Stimulated activated effector memory CD8-positive, alpha-beta T cell treated with anti-CD3 and anti-CD28 coated beads, Interleukin-12 subunit alpha, Interleukin-12 subunit beta, amount 100 ng/mL, for 72 hours (primary cell): ENCODE measurements around the gene RNF213.
A peak's percentile ranks its signal among the peaks of the same experiment; 100 is the strongest.

Experiments used
- ATAC-seq: fragments of 150-1000 bp; cut with Tn5 transposase; 2 replicates; pipeline ENCODE4 v1.10.0; 2021
- DNase-seq, 2 donors: peaks; one replicate each; pipeline ENCODE4 v3.0.0; 2021 to 2022; ENCODE audit warnings: low spot score in 2 of 2
- H3K27ac Mint-ChIP-seq: one replicate; pipeline ENCODE4 v1.8.0; 2022; ENCODE audit warnings: mild to moderate bottlenecking, mixed read lengths
- H3K36me3 Mint-ChIP-seq: one replicate; pipeline ENCODE4 v1.8.0; 2022; ENCODE audit warnings: mild to moderate bottlenecking, mixed read lengths
- H3K4me1 Mint-ChIP-seq: one replicate; pipeline ENCODE4 v1.8.0; 2022; ENCODE audit warnings: mixed read lengths
- H3K4me3 Mint-ChIP-seq: one replicate; pipeline ENCODE4 v1.8.0; 2022; ENCODE audit warnings: mild to moderate bottlenecking, mixed read lengths
- H3K9me3 Mint-ChIP-seq: one replicate; pipeline ENCODE4 v1.8.0; 2022; ENCODE audit warnings: mixed read lengths

RNF213 gene

DNA sequence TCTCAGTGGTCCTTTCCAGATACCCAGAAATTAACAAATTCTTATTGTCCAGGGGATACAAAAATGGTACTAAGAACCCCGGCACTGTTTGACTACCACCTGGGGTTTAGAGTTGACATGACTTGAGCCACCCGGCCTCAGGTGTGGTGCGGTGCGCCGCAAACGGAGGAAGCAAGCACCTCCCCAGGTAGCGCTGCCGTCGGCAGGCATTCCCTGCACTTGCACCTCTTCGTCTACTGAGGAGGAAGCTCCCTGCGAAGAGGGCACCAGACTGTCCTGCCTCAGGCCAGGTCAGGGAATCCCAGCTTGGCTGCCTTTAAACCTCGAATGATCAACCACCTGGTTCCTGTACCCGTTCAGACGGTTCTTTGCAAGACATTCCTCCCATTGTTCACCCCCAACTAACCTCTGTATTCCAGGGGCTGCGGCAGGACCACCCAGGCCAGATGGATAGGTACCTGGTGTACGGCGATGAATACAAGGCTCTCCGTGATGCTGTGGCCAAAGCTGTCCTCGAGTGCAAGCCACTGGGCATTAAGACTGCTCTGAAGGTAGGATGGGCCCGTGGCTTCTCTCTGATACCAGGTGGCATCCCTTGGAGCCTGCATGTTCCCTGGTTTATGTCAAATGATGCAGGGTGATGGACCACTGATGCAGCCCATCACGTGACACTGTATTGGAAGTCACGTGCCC is 113.5 kb downstream of the RNF213 start:
- ATAC-seq (no peak), DNase-seq (no peak)
- Mint-ChIP-seq H3K4me1 (no peaks in the 10 kb centered on the region), H3K27ac (peak overlapping the region; percentile 56), H3K4me3 (no peak overlapping the region), H3K9me3 (no peaks in the 10 kb centered on the region), H3K36me3 (peaks cover 100% of the 10 kb centered on the region)

DNA sequence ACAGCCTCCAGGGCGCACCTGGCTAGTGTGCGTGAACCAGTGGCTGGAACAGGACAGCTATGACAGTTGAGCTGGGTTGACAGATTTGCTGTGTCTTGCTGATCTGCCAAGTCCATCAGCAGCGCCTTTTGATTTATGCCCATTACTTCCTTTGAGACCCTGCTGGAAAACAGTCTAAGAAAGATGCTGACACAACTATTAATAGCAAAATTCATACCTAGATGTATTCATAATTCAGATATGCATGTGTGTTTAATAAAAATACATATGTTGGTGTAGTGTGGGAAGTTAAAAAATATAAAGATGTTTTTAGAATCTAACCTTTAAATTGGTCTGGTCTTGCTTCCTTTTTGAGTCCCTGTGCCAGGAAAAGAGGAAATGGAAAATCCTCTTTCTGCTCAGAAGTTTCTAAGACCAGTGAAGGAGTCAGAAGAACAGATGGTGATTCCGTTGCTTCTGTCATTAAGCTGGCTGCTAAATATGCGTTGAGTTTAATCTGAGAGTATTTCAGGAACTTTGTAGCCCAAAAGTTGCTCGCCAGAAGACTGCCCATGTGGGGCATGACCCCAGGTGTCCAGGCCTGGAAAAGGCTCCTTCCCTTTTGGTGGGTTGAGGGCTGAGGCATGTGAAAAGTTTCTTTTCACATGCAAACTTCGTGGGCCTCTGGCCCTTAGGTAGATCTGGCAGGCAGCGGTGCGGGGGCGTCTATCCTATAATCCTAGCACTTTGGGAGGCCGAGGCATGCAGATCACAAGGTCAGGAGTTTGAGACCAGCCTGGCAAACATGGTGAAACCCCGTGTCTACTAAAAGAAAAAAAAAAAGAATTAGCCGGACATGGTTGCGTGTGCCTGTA is 114.3 kb downstream of the RNF213 start:
- Mint-ChIP-seq H3K36me3 (peaks cover 100% of the 10 kb centered on the region), H3K4me1 (no peaks in the 10 kb centered on the region), H3K27ac (peak overlapping the region; percentile 56), H3K9me3 (no peaks in the 10 kb centered on the region), H3K4me3 (no peak overlapping the region)
- no peak for DNase-seq
- ATAC-seq, result no peak

DNA sequence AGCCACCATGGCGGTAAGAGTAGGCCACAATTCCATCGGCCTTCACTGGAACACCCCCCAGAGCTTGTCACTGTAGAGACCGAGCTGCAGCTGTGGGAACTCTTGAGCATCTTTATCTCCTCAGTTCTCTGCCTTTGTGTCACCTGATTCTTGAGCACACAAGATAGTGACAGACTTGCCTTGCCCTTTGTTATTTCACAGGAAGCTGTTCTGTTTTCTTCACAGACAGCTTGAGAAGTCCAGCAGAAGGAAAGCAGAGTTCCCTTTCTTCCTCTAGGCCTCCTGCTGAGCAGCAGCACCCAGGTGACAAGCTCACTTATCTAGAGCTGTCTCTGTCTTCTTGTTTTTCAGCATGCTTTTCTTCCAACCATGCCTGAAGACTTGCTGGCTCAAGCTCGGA is 115.9 kb downstream of the RNF213 start:
- Mint-ChIP-seq H3K9me3 (no peaks in the 10 kb centered on the region), H3K4me1 (no peaks in the 10 kb centered on the region), H3K4me3 (no peak overlapping the region), H3K36me3 (peaks cover 100% of the 10 kb centered on the region), H3K27ac (peak overlapping the region; percentile 56)
- no peak for ATAC-seq
- DNase-seq, result no peak

DNA sequence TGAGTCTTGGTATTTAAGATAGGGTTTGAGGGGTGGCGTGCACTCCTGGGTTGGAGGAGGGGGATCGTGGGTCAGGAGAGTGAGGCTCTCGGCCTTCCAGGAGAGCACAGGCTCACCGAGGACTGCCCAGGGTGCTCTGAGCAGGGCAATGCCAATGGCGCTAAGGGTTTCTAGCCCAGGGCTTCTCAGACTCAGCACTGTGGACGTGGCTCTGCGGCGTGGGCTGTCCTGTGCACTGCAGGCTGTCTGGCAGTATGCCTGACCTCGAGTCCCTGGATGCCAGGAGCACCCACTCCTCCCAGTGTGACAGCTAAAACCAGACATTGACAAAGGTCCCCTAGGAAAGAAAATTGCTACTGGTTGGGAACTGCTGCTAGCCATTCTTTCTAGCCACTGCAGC is 117.1 kb downstream of the RNF213 start:
- Mint-ChIP-seq H3K27ac (peak overlapping the region; percentile 41), H3K9me3 (no peaks in the 10 kb centered on the region), H3K4me1 (no peaks in the 10 kb centered on the region), H3K4me3 (no peak overlapping the region), H3K36me3 (peaks cover 100% of the 10 kb centered on the region)
- ATAC-seq, result no peak
- DNase-seq, result no peak

DNA sequence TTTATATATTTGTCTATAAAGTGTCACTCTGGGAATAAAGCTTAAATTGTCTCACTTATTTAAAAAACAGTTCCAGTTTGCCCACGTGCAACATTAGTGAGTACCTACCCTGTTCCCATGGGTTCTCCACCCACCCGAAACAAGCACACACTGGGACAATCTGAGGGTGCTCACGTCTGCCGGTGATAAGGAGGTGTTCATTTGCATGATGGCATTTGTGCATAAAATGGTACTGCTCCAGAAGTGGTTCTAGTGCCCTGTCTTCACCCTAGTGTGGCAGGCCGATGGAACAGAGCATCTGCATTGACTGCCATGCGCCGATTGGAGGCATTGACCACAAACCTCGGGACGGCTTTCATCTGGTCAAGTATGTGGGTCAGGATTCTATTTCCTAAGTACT is 118.7 kb downstream of the RNF213 start:
- peak overlapping the region; percentile 41 for H3K27ac Mint-ChIP-seq
- ATAC-seq, result no peak

DNA sequence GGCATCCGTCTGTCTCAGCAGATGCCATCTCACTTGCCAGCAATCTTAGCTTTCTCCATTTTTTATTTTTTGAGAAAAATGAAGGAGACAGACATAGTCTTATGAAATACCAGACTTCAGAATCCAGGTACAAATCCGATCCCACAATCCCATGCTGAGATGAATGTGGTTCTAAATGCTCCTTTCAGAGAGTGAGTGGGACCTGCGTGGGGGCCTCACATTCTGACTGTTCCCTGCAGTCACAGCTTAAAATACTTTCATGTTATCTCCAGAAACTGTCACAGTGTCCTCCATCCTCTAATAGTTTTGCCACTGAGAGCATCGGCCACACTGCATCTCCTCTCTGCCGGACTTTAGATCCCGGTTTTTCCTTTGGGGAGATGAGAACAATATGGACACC is 119.4 kb downstream of the RNF213 start:
- Mint-ChIP-seq H3K36me3 (peaks cover 100% of the 10 kb centered on the region), H3K9me3 (no peaks in the 10 kb centered on the region), H3K27ac (no peak overlapping the region), H3K4me3 (no peak overlapping the region), H3K4me1 (peaks cover 8% of the 10 kb centered on the region)
- ATAC-seq (no peak), DNase-seq (no peak)

More for the DNA sequence above, 118.7 kb downstream of the RNF213 start:
- Mint-ChIP-seq H3K36me3 (peaks cover 100% of the 10 kb centered on the region), H3K9me3 (no peaks in the 10 kb centered on the region), H3K4me3 (no peak overlapping the region), H3K4me1 (peaks cover 8% of the 10 kb centered on the region)
- no peak for DNase-seq

DNA sequence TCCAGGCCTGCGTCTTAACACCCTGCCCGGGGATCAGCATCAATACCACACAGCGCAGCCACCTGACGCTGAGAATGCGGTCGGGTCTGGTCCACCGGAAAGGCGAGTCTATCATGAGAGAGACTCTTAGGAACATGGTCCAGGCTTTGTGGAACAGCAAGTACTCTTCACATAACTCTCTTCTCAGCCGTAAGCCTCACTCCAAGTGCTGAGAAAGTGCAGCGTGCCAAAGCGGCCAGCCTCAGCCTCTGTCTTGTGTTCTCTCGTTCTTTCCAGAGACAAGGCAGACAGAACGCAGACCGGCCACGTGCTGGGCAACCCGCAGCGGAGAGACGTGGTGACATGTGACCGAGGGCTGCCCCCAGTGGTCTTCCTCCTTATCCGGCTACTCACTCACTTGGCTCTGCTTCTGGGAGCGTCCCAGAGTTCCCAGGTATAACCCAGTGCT is 119.9 kb downstream of the RNF213 start:
- Mint-ChIP-seq H3K36me3 (peaks cover 100% of the 10 kb centered on the region), H3K27ac (peak overlapping the region; percentile 26)

DNA sequence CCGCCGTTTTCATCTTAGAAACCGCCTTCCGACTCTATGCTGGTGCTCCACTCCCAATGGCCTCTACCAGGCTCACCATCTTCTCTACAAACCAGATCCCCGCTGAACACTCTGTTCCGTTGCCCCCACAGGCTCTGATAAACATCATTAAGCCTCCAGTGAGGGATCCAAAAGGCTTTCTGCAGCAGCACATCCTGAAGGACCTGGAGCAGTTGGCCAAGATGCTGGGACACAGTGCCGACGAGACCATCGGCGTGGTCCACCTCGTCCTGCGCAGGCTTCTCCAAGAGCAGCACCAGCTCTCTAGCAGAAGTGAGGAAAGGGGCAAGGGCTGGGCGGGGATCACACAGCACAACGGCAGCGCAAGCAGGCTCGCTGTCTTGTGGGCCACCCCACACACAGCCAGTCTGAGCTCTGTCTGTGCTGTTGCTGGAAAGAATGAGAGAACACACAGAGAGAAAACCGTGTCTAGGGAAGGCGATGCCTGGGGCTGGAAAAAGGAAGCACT is 120.8 kb downstream of the RNF213 start:
- Mint-ChIP-seq H3K9me3 (no peaks in the 10 kb centered on the region), H3K4me3 (no peak overlapping the region), H3K36me3 (peaks cover 100% of the 10 kb centered on the region), H3K27ac (peak overlapping the region; percentile 26), H3K4me1 (peaks cover 8% of the 10 kb centered on the region)
- DNase-seq, result no peak
- ATAC-seq, result no peak

More for the DNA sequence above, 119.9 kb downstream of the RNF213 start:
- no peaks in the 10 kb centered on the region for H3K9me3 Mint-ChIP-seq
- H3K4me1 Mint-ChIP-seq, result peaks cover 8% of the 10 kb centered on the region
- ATAC-seq (no peak), DNase-seq (no peak)
- H3K4me3 Mint-ChIP-seq, result no peak overlapping the region

DNA sequence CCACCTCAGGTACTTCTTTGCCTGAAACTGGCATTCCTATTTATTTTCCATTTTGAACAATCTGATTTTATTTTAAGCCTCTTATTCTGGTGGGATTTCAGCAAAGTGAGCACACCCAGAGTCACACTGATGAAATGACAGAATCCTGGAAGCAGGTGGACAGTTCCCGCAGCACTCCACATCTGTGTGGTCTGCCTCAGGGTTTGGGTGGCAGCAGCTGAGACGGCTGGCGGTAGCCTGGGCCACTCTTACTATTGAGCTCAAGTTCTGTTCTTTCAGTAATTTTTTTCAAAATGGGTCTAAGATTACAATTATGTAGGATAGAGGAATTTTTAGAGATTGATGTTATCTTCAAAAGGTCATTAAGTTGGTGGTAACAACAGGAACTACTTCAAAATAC is 121.8 kb downstream of the RNF213 start:
- ATAC-seq (no peak), DNase-seq (no peak)
- Mint-ChIP-seq H3K4me3 (no peak overlapping the region), H3K9me3 (no peaks in the 10 kb centered on the region), H3K27ac (no peak overlapping the region), H3K36me3 (peaks cover 100% of the 10 kb centered on the region), H3K4me1 (peaks cover 8% of the 10 kb centered on the region)

DNA sequence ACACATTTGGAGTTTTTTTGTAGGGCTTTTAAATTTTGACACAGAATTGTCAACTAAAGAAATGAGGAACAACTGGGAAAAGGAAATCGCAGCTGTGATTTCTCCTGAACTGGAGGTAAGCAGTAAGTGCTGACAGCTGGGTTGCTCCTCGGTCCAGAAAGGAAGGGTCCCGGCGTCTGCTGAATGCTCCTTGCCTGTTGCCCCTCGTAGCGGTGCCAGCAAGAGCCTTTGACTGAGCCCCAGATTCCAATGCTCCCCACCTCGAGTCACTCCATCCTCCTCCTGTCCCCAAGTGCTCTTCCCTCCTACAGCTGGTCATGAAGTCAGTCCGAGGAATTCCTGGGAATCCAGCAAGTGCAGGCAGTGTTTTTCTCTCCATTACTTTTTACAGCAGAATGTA is 122.3 kb downstream of the RNF213 start:
- H3K36me3 Mint-ChIP-seq, result peaks cover 100% of the 10 kb centered on the region

DNA sequence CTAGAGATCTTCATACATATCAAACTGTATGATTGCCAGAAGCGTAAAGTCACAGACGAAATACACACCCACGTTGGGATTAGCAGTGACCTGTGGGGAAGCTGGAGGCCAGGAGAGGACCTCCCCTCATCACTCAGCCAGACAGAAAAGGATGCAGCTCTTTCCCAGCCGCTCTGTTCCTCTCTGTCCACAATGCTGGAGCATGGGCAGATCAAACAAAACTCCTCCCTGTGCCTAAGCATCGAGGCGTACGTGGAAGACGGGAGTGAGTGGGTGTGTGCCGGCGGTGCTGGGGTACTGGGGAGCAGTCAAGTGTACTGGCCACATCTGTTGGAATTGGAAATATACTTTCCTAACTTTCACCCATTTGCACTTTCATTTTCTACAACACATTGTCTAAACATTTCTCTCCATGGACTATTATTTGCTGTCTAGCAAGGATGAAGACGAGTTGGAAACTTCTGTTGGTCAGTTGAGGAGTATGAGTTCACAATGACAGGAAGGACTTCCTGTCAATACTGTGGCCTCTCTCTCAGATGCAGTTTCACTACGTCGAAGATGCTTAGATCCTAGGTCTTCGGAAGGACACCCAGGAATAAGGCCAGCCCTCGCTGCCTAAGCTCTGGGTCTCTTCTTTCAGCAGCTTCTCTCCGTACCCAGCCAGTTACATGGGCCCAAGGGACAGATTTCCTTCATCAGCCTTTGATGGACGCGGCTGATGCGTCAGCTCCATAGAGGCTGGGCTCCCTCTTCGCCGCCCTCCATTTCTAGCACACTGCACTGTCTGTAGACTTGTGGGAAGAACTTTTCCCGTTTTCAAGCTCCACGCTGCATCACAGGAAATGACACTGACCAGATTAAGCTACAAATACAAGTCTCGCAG is 123.7 kb downstream of the RNF213 start:
- H3K4me1 Mint-ChIP-seq, result peaks cover 8% of the 10 kb centered on the region
- peaks cover 100% of the 10 kb centered on the region for H3K36me3 Mint-ChIP-seq
- no peak for ATAC-seq
- H3K9me3 Mint-ChIP-seq, result no peaks in the 10 kb centered on the region
- H3K27ac Mint-ChIP-seq, result peak overlapping the region; percentile 90
- DNase-seq, result no peak
- no peak overlapping the region for H3K4me3 Mint-ChIP-seq

More for the DNA sequence above, 122.3 kb downstream of the RNF213 start:
- Mint-ChIP-seq H3K4me3 (no peak overlapping the region), H3K9me3 (no peaks in the 10 kb centered on the region), H3K27ac (peak overlapping the region; percentile 90), H3K4me1 (peaks cover 8% of the 10 kb centered on the region)
- DNase-seq, result no peak
- ATAC-seq, result no peak

DNA sequence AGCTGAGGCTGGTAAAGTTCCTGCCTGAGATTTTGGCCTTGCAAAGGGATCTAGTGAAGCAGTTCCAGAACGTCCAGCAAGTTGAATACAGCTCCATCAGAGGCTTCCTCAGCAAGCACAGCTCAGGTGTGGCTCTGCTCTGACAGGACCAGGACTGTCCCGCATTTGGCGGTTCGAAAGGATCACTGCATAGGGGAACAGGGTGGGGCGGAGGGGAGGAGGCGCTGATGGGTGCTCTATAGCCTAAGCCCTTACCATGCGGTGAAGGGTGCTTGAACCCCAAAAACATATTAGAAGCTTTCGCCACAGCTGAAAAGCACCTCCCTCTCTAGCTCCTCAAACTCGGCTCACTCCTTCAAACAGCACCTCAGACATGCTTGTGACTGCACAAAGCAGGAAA is 124.4 kb downstream of the RNF213 start:
- peaks cover 8% of the 10 kb centered on the region for H3K4me1 Mint-ChIP-seq
- H3K27ac Mint-ChIP-seq, result peak overlapping the region; percentile 90
- no peak for DNase-seq
- H3K36me3 Mint-ChIP-seq, result peaks cover 100% of the 10 kb centered on the region
- no peak for ATAC-seq
- H3K9me3 Mint-ChIP-seq, result no peaks in the 10 kb centered on the region
- H3K4me3 Mint-ChIP-seq, result no peak overlapping the region

DNA sequence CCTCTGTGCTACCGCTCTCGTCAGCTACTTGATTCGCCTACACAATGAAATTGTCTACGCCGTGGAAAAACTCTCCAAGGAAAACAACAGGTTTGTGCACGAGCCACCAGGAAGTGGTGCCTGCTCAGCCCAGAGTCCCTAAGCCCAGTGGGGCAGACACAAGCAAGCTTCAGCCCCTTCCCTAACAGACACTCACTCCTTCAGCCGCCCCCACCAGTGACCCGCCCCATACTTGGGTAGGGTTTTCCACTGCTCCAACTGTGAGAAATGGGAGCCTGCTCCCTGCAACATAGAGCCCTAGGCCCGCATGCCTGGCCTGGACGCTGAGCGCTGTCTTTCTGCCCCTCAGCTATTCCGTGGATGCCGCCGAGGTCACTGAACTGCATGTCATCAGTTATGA is 125.7 kb downstream of the RNF213 start:
- DNase-seq, result no peak
- Mint-ChIP-seq H3K4me1 (peaks cover 8% of the 10 kb centered on the region), H3K9me3 (no peaks in the 10 kb centered on the region), H3K27ac (peak overlapping the region; percentile 60), H3K4me3 (no peak overlapping the region), H3K36me3 (peaks cover 100% of the 10 kb centered on the region)
- no peak for ATAC-seq

DNA sequence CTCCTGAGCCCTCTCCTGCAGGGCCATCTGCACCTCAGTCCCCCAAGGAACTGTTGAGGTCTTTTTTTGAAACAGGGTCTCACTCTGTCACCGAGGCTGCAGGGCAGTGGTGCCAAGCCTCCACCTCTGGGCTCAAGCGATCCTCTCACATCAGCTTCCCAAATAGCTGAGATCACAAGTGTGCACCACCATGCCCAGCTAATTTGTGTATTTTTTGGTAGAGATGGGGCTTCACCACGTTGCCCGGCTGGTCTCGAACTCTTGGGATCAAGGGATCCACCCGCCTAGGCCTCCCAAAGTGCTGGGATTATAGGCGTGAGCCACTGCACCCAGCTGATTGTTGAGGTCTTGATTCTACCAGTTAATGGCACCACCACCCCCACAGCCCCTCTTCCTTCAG is 126.4 kb downstream of the RNF213 start:
- peaks cover 100% of the 10 kb centered on the region for H3K36me3 Mint-ChIP-seq
- H3K9me3 Mint-ChIP-seq, result no peaks in the 10 kb centered on the region
- H3K4me3 Mint-ChIP-seq, result no peak overlapping the region
- no peak for ATAC-seq
- H3K4me1 Mint-ChIP-seq, result peaks cover 8% of the 10 kb centered on the region
- H3K27ac Mint-ChIP-seq, result peak overlapping the region; percentile 60
- DNase-seq, result no peak

DNA sequence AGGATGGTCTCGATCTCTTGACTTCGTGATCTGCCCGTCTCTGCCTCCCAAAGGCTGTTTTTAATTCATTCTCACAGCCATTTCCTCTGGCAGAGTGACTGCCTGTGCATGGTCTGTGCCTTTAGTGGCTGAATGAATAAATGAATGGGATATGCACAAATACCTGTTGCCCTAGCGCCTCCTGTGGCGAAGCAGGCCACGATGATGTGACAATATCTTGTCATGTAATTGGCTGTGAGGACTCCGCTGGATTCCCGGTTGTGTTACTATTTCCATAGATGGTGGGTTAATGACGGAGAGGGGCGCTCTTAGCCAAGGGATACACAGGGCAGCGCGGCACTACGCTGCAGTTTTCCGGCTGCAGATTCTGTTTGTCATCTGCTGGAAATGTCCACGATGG is 127.5 kb downstream of the RNF213 start:
- no peak overlapping the region for H3K27ac Mint-ChIP-seq
- DNase-seq (no peak), ATAC-seq (no peak)
- no peaks in the 10 kb centered on the region for H3K9me3 Mint-ChIP-seq
- H3K4me1 Mint-ChIP-seq, result peaks cover 8% of the 10 kb centered on the region
- H3K4me3 Mint-ChIP-seq, result no peak overlapping the region
- peaks cover 100% of the 10 kb centered on the region for H3K36me3 Mint-ChIP-seq
